Astrocyte (in vitro differentiated cells and primary cell): ENCODE data around the gene ITGAE. TPM values are rescaled to one million over a fixed set of nuclear protein-coding genes. Genes with fewer than 3 reads are reported as not detected.

ENCODE experiments used
- DNase-seq: peaks from one replicate; pipeline ENCODE4 v3.0.0-alpha.2; 2010; ENCODE audit warnings: low read depth
- FAIRE-seq: peaks from 2 replicates; lab custom pipeline; 2011; peaks lifted over from hg19 to GRCh38; lab: Jason Lieb, UNC
- H2AFZ ChIP-seq: 2 replicates; pipeline ENCODE4 v1.6.0; 2012; ENCODE audit warnings: low read depth, low read length, inconsistent platforms
- H3K27ac ChIP-seq: 2 replicates; pipeline ENCODE4 v1.5.1; 2011; ENCODE audit warnings: low read depth, low read length, inconsistent platforms
- H3K27me3 ChIP-seq: 2 replicates; pipeline ENCODE4 v1.6.0; 2011; ENCODE audit warnings: low read length, inconsistent platforms; ENCODE audit not compliant: insufficient read depth
- H3K36me3 ChIP-seq: 2 replicates; pipeline ENCODE4 v1.5.1; 2011; ENCODE audit warnings: low read length, inconsistent platforms; ENCODE audit not compliant: insufficient read depth
- H3K4me1 ChIP-seq: 2 replicates; pipeline ENCODE4 v1.5.1; 2011; ENCODE audit warnings: low read length, inconsistent platforms; ENCODE audit not compliant: insufficient read depth
- H3K4me2 ChIP-seq: 2 replicates; pipeline ENCODE4 v1.6.0; 2012; ENCODE audit warnings: low read length, inconsistent platforms
- H3K4me3 ChIP-seq: 2 replicates; pipeline ENCODE4 v1.5.1; 2011; ENCODE audit warnings: low read depth, mild to moderate bottlenecking, low read length, inconsistent platforms; ENCODE audit not compliant: insufficient read depth
- H3K79me2 ChIP-seq: 2 replicates; pipeline ENCODE4 v1.6.0; 2012; ENCODE audit warnings: mild to moderate bottlenecking, low read length, inconsistent platforms; ENCODE audit not compliant: insufficient read depth
- H3K9ac ChIP-seq: 2 replicates; pipeline ENCODE4 v1.6.0; 2012; ENCODE audit warnings: mild to moderate bottlenecking, low read length, inconsistent platforms
- H3K9me3 ChIP-seq: 2 replicates; pipeline ENCODE4 v1.5.1; 2012; ENCODE audit warnings: low read depth, mild to moderate bottlenecking, low read length, inconsistent platforms; ENCODE audit not compliant: insufficient read depth
- H4K20me1 ChIP-seq: 2 replicates; pipeline ENCODE4 v1.6.0; 2012; ENCODE audit warnings: low read length, inconsistent platforms; ENCODE audit not compliant: insufficient read depth
- H3K27ac Mint-ChIP-seq: one replicate; pipeline ENCODE4 v1.8.0; 2021; ENCODE audit warnings: mild to moderate bottlenecking, mixed read lengths; ENCODE audit not compliant: unreplicated experiment
- H3K27me3 Mint-ChIP-seq: one replicate; pipeline ENCODE4 v1.8.0; 2021; ENCODE audit warnings: low read depth, mixed read lengths; ENCODE audit not compliant: unreplicated experiment
- H3K36me3 Mint-ChIP-seq: one replicate; pipeline ENCODE4 v1.8.0; 2021; ENCODE audit warnings: low read depth, mixed read lengths; ENCODE audit not compliant: unreplicated experiment
- H3K4me1 Mint-ChIP-seq: one replicate; pipeline ENCODE4 v1.8.0; 2021; ENCODE audit warnings: low read depth, mixed read lengths; ENCODE audit not compliant: unreplicated experiment
- H3K4me3 Mint-ChIP-seq: one replicate; pipeline ENCODE4 v1.8.0; 2021; ENCODE audit warnings: mild to moderate bottlenecking, moderate library complexity, mixed read lengths; ENCODE audit not compliant: unreplicated experiment
- H3K9me3 Mint-ChIP-seq: one replicate; pipeline ENCODE4 v1.8.0; 2021; ENCODE audit warnings: mild to moderate bottlenecking, mixed read lengths; ENCODE audit not compliant: unreplicated experiment
- CTCF ChIP-seq: IDR thresholded peaks from 2 replicates; pipeline ENCODE4 v1.5.1; 2011; ENCODE audit warnings: low read depth, mild to moderate bottlenecking, inconsistent platforms, low read length, moderate library complexity; ENCODE audit not compliant: insufficient read depth
- EZH2 ChIP-seq: IDR thresholded peaks from 2 replicates; pipeline ENCODE4 v1.6.1; 2012; ENCODE audit warnings: mild to moderate bottlenecking, low read length, inconsistent platforms; ENCODE audit not compliant: insufficient read depth
- total RNA-seq: library from RNA; stranded (reverse); gene quantifications from 2 replicates; pipeline ENCODE4 v1.2.1, GENCODE V29; 2021

Gene ITGAE
- total RNA-seq, 1 donor from 2014 or later: 30.9 TPM

- no peak for FAIRE-seq
Observed at GRCh38 chr17:3685174-3685573, 115.8 kb downstream of the ITGAE start.

GRCh38 chr17:3683054-3683511 is 117.9 kb downstream of the ITGAE start:
- Histone ChIP-seq H4K20me1 (no peaks in the 10 kb centered on the region), H3K9ac (no peak overlapping the region), H2AFZ (no peak overlapping the region), H3K79me2 (no peaks in the 10 kb centered on the region), H3K4me2 (no peak overlapping the region), H3K36me3 (no peaks in the 10 kb centered on the region), H3K4me3 (no peak overlapping the region), H3K9me3 (no peaks in the 10 kb centered on the region), H3K27me3 (peaks cover 17% of the 10 kb centered on the region), H3K27ac (no peak overlapping the region), H3K4me1 (peaks cover 8% of the 10 kb centered on the region)
- TF ChIP-seq CTCF (peak; percentile 79), EZH2 (no peak)
- no peak for DNase-seq
- peaks cover 2% of the 10 kb centered on the region for H3K36me3 Mint-ChIP-seq
- H3K9me3 Mint-ChIP-seq: no peaks in the 10 kb centered on the region
- no peak overlapping the region for H3K4me3 Mint-ChIP-seq
- no peak for FAIRE-seq
- H3K27ac Mint-ChIP-seq: no peak overlapping the region
- H3K4me1 Mint-ChIP-seq: peaks cover 5% of the 10 kb centered on the region
- peaks cover 11% of the 10 kb centered on the region for H3K27me3 Mint-ChIP-seq

More at GRCh38 chr17:3685174-3685573, 115.8 kb downstream of the ITGAE start:
- no peaks in the 10 kb centered on the region for H3K4me1 ChIP-seq
- H3K4me1 Mint-ChIP-seq: no peaks in the 10 kb centered on the region
- H3K9me3 Mint-ChIP-seq: no peaks in the 10 kb centered on the region
- no peak overlapping the region for H3K27ac ChIP-seq
- H2AFZ ChIP-seq: no peak overlapping the region
- H3K9ac ChIP-seq: no peak overlapping the region
- H3K79me2 ChIP-seq: no peaks in the 10 kb centered on the region
- no peak for DNase-seq
- H3K36me3 ChIP-seq: no peaks in the 10 kb centered on the region
- peaks cover 19% of the 10 kb centered on the region for H3K27me3 ChIP-seq
- TF ChIP-seq EZH2 (no peak), CTCF (no peak)
- H3K4me2 ChIP-seq: no peak overlapping the region
- no peaks in the 10 kb centered on the region for H3K9me3 ChIP-seq
- H3K4me3 ChIP-seq: no peak overlapping the region
- H3K27me3 Mint-ChIP-seq: peaks cover 18% of the 10 kb centered on the region
- H4K20me1 ChIP-seq: no peaks in the 10 kb centered on the region
- H3K4me3 Mint-ChIP-seq: no peak overlapping the region
- H3K36me3 Mint-ChIP-seq: peaks cover 2% of the 10 kb centered on the region
- H3K27ac Mint-ChIP-seq: no peak overlapping the region

GRCh38 chr17:3682033-3682432 is 119.0 kb downstream of the ITGAE start:
- H3K36me3 Mint-ChIP-seq: peaks cover 4% of the 10 kb centered on the region
- H4K20me1 ChIP-seq: no peaks in the 10 kb centered on the region
- H3K9me3 Mint-ChIP-seq: no peaks in the 10 kb centered on the region
- no peaks in the 10 kb centered on the region for H3K79me2 ChIP-seq
- no peak overlapping the region for H3K4me3 Mint-ChIP-seq
- DNase-seq (no peak), FAIRE-seq (no peak)
- no peak for TF ChIP-seq CTCF
- TF ChIP-seq EZH2: no peak
- H3K27me3 Mint-ChIP-seq: peaks cover 11% of the 10 kb centered on the region
- no peak overlapping the region for H3K27ac Mint-ChIP-seq
- H3K4me1 Mint-ChIP-seq: peaks cover 11% of the 10 kb centered on the region
- peaks cover 15% of the 10 kb centered on the region for H3K27me3 ChIP-seq
- H3K9me3 ChIP-seq: no peaks in the 10 kb centered on the region
- no peak overlapping the region for H3K4me3 ChIP-seq
- H3K4me1 ChIP-seq: peaks cover 10% of the 10 kb centered on the region
- H3K36me3 ChIP-seq: no peaks in the 10 kb centered on the region
- no peak overlapping the region for H3K27ac ChIP-seq
- no peak overlapping the region for H3K9ac ChIP-seq
- H2AFZ ChIP-seq: no peak overlapping the region
- H3K4me2 ChIP-seq: no peak overlapping the region
